Body of pancreas (tissue), 4 donors: ENCODE results near the gene SMIM36. TPM values are rescaled to one million over a fixed set of nuclear protein-coding genes. Genes with fewer than 3 reads are reported as not detected.

ENCODE experiments used
- ATAC-seq: fragments of 150-250 bp; one replicate; pipeline ENCODE4 v1.9.1; 2016
- DNase-seq, 4 donors: peaks; one replicate each; pipeline ENCODE4 v3.0.0-alpha.2; 2019
- H3K27ac ChIP-seq, 4 donors: fragments of 200-600 bp; sonication (generic); 1 replicate in 3 of 4; 2 replicates in 1 of 4; pipeline versions ENCODE4 v1.5.1 to v1.6.1; 2016 to 2019; ENCODE audit warnings: mild to moderate bottlenecking in 1 of 4, mixed read lengths in 1 of 4, moderate library complexity in 1 of 4
- H3K27me3 ChIP-seq, 2 donors: fragments of 200-600 bp; sonication (generic); one replicate each; pipeline ENCODE4 v1.6.0; 2016; ENCODE audit warnings: mild to moderate bottlenecking in 1 of 2
- H3K36me3 ChIP-seq, 2 donors: fragments of 200-600 bp; sonication (generic); replicated peaks in 1 of 2; 2 replicates each; pipeline ENCODE4 v1.5.1; 2016; ENCODE audit warnings: low read depth in 2 of 2; ENCODE audit not compliant: insufficient read depth in 1 of 2
- H3K4me1 ChIP-seq: fragments of 200-600 bp; sonication (generic); one replicate; pipeline ENCODE4 v1.6.0; 2016
- H3K4me3 ChIP-seq, 2 donors: fragments of 200-600 bp; sonication (generic); 1 replicate in 1 of 2; 2 replicates in 1 of 2; pipeline ENCODE4 v1.5.1; 2016 to 2019
- H3K9me3 ChIP-seq, 3 donors: fragments of 200-600 bp; sonication (generic); 1 replicate in 2 of 3; 2 replicates in 1 of 3; pipeline ENCODE4 v1.5.1; 2016
- POLR2A ChIP-seq, 3 donors: fragments of 450-650 bp; IDR thresholded peaks; one replicate each; pipeline ENCODE4 v1.6.1; 2016; ENCODE audit warnings: antibody characterized with exemption in 3 of 3, mild to moderate bottlenecking in 2 of 3
- WGBS, 2 donors: methylation state at CpG; one replicate each; pipeline ENCODE4 v1.1.5; 2017; 5-methylcytosine and 5-hydroxymethylcytosine counted together
- intact Hi-C: fragments of 100-400 bp; cut with DNase I; formaldehyde crosslinking; loops from one replicate; pipeline ENCODE4 v1.15.1; 2023
- total RNA-seq, 2 donors: library from RNA; depleted of rRNA; stranded (reverse); fragments of >200 nt; gene quantifications; one replicate each; pipeline ENCODE4 v1.1.0, GENCODE V29; 2016
- TF ChIP-seq, protein P1 (sequence below), 7 experiments: fragments of 450-650 bp in 4 of 7; fragments of 200-600 bp in 3 of 7; sonication (generic) in 3 of 7; IDR thresholded peaks; one replicate each; pipeline ENCODE4 v1.5.1; 2016 to 2019; ENCODE audit warnings: antibody characterized with exemption in 7 of 7

SMIM36 gene
- total RNA-seq, 2 donors from 2014 or later, result not detected

DNA sequence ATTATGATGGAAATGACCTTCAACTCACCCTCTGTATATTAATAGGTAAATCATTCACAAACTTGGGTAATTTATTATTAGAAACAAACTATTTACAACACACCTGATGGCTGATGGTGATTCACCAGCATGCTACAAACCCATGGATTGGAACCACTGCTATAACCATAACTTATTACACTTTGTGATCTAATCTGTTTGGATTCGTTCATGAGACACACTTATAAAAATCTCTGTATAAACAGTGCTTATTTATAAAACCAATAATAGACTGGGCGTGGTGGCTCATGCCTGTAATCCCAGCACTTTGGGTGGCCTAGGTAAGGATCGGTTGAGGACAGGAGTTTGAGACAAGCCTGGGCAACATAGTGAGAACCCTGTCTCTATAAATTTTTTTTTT lies 16.0 kb downstream of the SMIM36 start:
- Histone ChIP-seq H3K4me3 (no peak overlapping the region), H3K4me1 (peaks cover 14% of the 10 kb centered on the region), H3K27ac (peak overlapping the region in 2 of 4 donors; percentile 6 to 15), H3K9me3 (no peaks in the 10 kb centered on the region), H3K27me3 (no peaks in the 10 kb centered on the region), H3K36me3 (no peaks in the 10 kb centered on the region)
- intact Hi-C loops, result no loop called here
- ATAC-seq (peak; percentile 62), DNase-seq (no peak)
- 33 to 52% methylated on average over 3 of the region's 3 CpGs for WGBS, 2 donors
- no peak for TF ChIP-seq POLR2A (IDR thresholded peaks at IDR 0.05)
- TF ChIP-seq, protein P1, sequence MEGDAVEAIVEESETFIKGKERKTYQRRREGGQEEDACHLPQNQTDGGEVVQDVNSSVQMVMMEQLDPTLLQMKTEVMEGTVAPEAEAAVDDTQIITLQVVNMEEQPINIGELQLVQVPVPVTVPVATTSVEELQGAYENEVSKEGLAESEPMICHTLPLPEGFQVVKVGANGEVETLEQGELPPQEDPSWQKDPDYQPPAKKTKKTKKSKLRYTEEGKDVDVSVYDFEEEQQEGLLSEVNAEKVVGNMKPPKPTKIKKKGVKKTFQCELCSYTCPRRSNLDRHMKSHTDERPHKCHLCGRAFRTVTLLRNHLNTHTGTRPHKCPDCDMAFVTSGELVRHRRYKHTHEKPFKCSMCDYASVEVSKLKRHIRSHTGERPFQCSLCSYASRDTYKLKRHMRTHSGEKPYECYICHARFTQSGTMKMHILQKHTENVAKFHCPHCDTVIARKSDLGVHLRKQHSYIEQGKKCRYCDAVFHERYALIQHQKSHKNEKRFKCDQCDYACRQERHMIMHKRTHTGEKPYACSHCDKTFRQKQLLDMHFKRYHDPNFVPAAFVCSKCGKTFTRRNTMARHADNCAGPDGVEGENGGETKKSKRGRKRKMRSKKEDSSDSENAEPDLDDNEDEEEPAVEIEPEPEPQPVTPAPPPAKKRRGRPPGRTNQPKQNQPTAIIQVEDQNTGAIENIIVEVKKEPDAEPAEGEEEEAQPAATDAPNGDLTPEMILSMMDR (IDR thresholded peaks at IDR 0.05), result no peak

DNA sequence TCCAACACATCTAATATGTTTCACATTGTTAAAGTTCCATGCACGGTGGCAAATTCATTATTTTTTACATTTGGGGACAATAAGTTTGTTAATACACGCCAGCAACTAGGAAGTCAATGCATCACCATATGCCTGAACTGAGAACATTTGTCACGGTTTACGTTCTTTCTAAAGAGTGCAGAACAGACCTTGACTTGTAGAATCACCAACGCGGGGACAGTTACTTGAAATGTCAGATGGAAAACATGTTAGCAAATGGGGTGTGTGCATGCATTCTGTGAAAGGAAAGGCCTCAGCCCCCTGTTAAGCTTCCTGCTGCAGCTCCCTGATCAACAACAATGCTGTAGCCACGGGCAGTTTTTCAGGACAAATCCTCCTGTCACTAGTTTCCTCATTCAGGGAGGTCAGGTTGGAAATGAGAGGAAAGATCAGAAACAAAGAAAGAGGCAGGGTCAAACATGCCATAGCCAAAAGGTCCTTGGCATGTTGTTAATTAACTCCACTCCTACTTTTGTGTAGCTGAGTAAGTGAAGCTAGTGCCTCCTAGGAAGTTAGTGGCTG lies 18.4 kb downstream of the SMIM36 start:
- Histone ChIP-seq H3K4me1 (peaks cover 14% of the 10 kb centered on the region), H3K36me3 (no peaks in the 10 kb centered on the region), H3K9me3 (no peaks in the 10 kb centered on the region), H3K27ac (peak overlapping the region in 2 of 4 donors; percentile 4 to 38), H3K27me3 (no peaks in the 10 kb centered on the region), H3K4me3 (no peak overlapping the region)
- 52 to 61% methylated on average over 7 of the region's 7 CpGs for WGBS, 2 donors
- ATAC-seq (no peak), DNase-seq (no peak)
- TF ChIP-seq POLR2A (IDR thresholded peaks at IDR 0.05), result no peak
- TF ChIP-seq, protein P1 (IDR thresholded peaks at IDR 0.05), result no peak
- intact Hi-C loops, result no loop called here

DNA sequence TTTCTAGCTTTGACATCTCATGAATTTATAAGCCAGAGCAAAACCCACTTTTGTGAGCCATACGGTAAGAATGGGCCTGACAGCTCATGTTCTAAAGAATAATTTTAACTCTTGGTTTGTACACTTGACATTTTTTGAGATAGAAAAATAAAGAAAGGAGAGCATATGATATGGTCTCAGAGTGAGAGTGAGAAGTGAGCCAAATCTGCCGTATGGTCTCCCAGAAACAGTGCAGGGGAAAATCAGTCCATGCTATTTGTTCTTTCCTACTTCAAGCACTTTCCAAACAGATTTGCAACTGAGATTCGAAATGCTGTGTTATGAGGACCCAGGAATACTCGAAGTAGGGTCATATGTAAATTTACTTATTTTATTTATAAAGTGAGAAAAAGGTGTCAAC lies 20.9 kb downstream of the SMIM36 start:
- H3K27ac ChIP-seq, result no peak overlapping the region
- no peaks in the 10 kb centered on the region for H3K27me3 ChIP-seq
- ATAC-seq, result no peak
- H3K4me1 ChIP-seq, result peaks cover 2% of the 10 kb centered on the region
- intact Hi-C loops, result no loop called here
- H3K36me3 ChIP-seq, result no peaks in the 10 kb centered on the region
- DNase-seq, result no peak
- no peak for TF ChIP-seq POLR2A (IDR thresholded peaks at IDR 0.05)
- TF ChIP-seq, protein P1 (IDR thresholded peaks at IDR 0.05), result no peak
- WGBS, 2 donors, result 57 to 62% methylated on average over 4 of the region's 4 CpGs
- H3K4me3 ChIP-seq, result no peak overlapping the region
- H3K9me3 ChIP-seq, result no peaks in the 10 kb centered on the region

DNA sequence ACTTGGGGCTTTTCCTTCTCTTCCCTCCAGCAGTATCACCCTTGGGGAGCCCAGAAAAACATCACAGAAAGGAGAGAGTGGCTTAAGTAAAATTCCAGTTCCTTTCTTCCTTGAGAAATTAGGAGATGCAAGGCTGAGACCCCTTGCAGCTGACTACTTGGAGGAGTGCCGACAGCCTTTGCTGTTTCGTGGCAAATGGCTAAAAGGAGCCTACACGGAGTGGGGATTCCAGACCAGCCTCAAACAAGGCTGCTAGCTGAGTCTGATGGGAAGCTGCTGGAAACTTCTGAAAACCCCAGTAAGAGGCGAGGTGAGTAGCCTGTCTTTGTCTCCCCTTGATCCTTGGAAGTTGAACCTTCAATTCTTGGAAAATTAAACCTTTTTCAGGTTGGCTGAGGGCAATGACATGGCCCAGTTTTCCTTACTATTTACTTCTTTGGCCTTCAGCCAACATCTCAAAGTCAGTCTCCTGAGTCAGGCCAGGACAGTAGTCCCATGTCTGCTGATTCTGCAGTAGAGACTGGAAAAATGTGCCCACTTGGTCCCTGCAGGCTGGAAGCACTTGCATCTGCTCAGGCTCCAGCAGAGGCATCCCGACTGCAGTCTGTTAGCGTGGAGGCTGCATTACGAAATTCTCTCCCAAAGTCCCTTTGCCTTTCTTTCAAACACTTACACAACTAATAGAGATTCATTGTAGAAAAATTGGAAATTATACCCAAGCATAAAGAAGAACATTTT lies 23.4 kb downstream of the SMIM36 start:
- WGBS, 2 donors, result 69 to 70% methylated on average over 7 of the region's 7 CpGs
- TF ChIP-seq, protein P1 (IDR thresholded peaks at IDR 0.05), result no peak
- no peak for TF ChIP-seq POLR2A (IDR thresholded peaks at IDR 0.05)
- H3K36me3 ChIP-seq, result no peaks in the 10 kb centered on the region
- ATAC-seq, result no peak
- H3K27ac ChIP-seq, result no peak overlapping the region
- DNase-seq, result no peak
- no peak overlapping the region for H3K4me3 ChIP-seq
- H3K4me1 ChIP-seq, result no peaks in the 10 kb centered on the region
- H3K9me3 ChIP-seq, result no peaks in the 10 kb centered on the region
- no peaks in the 10 kb centered on the region for H3K27me3 ChIP-seq
- intact Hi-C loops, result no loop called here

DNA sequence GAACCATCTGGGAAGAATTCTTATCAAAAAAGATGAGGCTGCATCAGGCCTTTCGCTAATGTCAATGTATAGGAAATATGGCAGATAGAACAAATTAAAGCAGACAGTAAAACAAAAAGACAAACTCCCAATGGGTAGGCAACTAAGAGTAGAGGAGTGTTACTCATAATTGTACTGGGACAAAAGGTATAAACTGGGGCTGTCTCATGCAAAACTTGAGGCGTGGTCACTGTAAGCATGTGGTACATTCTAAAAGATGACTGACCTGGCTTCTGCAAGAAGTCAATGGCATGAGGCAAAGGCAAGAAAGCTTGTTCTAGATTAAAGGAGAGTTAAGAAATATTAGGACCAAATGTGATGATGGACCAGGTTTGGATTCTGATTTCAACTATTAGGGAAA lies 26.7 kb downstream of the SMIM36 start:
- ATAC-seq (no peak), DNase-seq (no peak)
- Histone ChIP-seq H3K27ac (no peak overlapping the region), H3K36me3 (no peaks in the 10 kb centered on the region), H3K9me3 (no peaks in the 10 kb centered on the region), H3K27me3 (no peaks in the 10 kb centered on the region), H3K4me1 (no peaks in the 10 kb centered on the region), H3K4me3 (no peak overlapping the region)
- TF ChIP-seq, protein P1 (IDR thresholded peaks at IDR 0.05), result no peak
- TF ChIP-seq POLR2A (IDR thresholded peaks at IDR 0.05), result no peak
- WGBS, 2 donors, result 89 to 92% methylated on average over 2 of the region's 2 CpGs
- intact Hi-C loops, result no loop called here
